B cell (primary cell): ENCODE measurements around the gene CALY. TPM values are rescaled to one million over a fixed set of nuclear protein-coding genes. Genes with fewer than 3 reads are reported as not detected.
A peak's percentile ranks its signal among the peaks of the same experiment; 100 is the strongest.

ENCODE experiments used
- ATAC-seq: fragments of 200-7000 bp; cut with Tn5 transposase; one replicate; pipeline ENCODE4 v1.10.0; 2021; ENCODE audit warnings: low read depth, mild to moderate bottlenecking, moderate number of reproducible peaks, moderate library complexity
- CTCF ChIA-PET: fragments of 350-600 bp; sonication (Branson Sonifier 250); formaldehyde crosslinking; loops from one replicate; lab custom pipeline; 2021; ENCODE audit warnings: antibody characterized with exemption, inconsistent platforms; lab: Charles Lee
- POLR2A ChIA-PET: fragments of 350-600 bp; sonication (Branson Sonifier 250); formaldehyde crosslinking; loops from one replicate; lab custom pipeline; 2021; ENCODE audit warnings: antibody characterized with exemption; lab: Charles Lee
- DNase-seq: peaks from one replicate; pipeline ENCODE4 v3.0.0; 2013
- H2AFZ ChIP-seq: 2 replicates; pipeline ENCODE4 v1.6.1; 2012; ENCODE audit warnings: mild to moderate bottlenecking, low read depth, low read length; ENCODE audit not compliant: insufficient read depth, poor library complexity, severe bottlenecking
- H3K27ac ChIP-seq, 2 donors: 1 replicate in 1 of 2; 2 replicates in 1 of 2; pipeline ENCODE4 v1.5.1; 2012 to 2013; ENCODE audit warnings: low read length in 2 of 2, mild to moderate bottlenecking in 2 of 2, moderate library complexity in 1 of 2
- H3K27me3 ChIP-seq, 4 experiments: fragments of 200-600 bp in 1 of 4; sonication (generic) in 1 of 4; replicated peaks in 1 of 4; 1 replicate in 2 of 4; 2 replicates in 2 of 4; pipeline versions ENCODE4 v1.6.1 to v1.7.0; 2013 to 2016; ENCODE audit warnings: low read length in 3 of 4, mild to moderate bottlenecking in 2 of 4, mixed read lengths in 1 of 4, moderate library complexity in 1 of 4; ENCODE audit not compliant: insufficient read depth in 4 of 4, control insufficient read depth in 3 of 4; ENCODE audit errors: control extremely low read depth in 1 of 4
- H3K36me3 ChIP-seq, 2 experiments: replicated peaks in 1 of 2; 1 replicate in 1 of 2; 2 replicates in 1 of 2; pipeline versions ENCODE4 v1.6.1 to v1.7.1; 2013; ENCODE audit warnings: low read length in 1 of 2; ENCODE audit not compliant: insufficient read depth in 2 of 2, control insufficient read depth in 1 of 2; ENCODE audit errors: control extremely low read depth in 1 of 2, extremely low read depth in 1 of 2
- H3K4me1 ChIP-seq, 2 donors: fragments of 200-600 bp in 1 of 2; sonication (generic) in 1 of 2; 1 replicate in 1 of 2; 2 replicates in 1 of 2; pipeline versions ENCODE4 v1.5.1 to v1.6.1; 2013 to 2017; ENCODE audit warnings: low read length in 2 of 2; ENCODE audit not compliant: control insufficient read depth in 2 of 2, insufficient read depth in 2 of 2
- H3K4me2 ChIP-seq: replicated peaks from 2 replicates; pipeline ENCODE3; 2012; ENCODE audit warnings: mild to moderate bottlenecking, low read depth, low read length; ENCODE audit not compliant: poor library complexity, severe bottlenecking
- H3K4me3 ChIP-seq, 5 experiments: fragments of 200-600 bp in 1 of 5; sonication (generic) in 1 of 5; 1 replicate in 3 of 5; 2 replicates in 2 of 5; pipeline versions ENCODE4 v1.5.1 to v1.7.0; 2011 to 2016; ENCODE audit warnings: low read length in 4 of 5, mild to moderate bottlenecking in 4 of 5, low read depth in 2 of 5, control low read depth in 1 of 5, moderate library complexity in 1 of 5; ENCODE audit not compliant: insufficient read depth in 1 of 5; ENCODE audit errors: control extremely low read depth in 1 of 5, extremely low read depth in 1 of 5
- H3K79me2 ChIP-seq: fragments of 200-600 bp; sonication (generic); one replicate; pipeline ENCODE4 v1.6.0; 2016; ENCODE audit warnings: low read length; ENCODE audit not compliant: control insufficient read depth, insufficient read depth
- H3K9ac ChIP-seq: fragments of 200-600 bp; sonication (generic); 2 replicates; pipeline ENCODE4 v1.6.1; 2017; ENCODE audit warnings: mild to moderate bottlenecking, low read length, moderate library complexity
- H3K9me3 ChIP-seq, 3 donors: one replicate each; pipeline versions ENCODE4 v1.6.1 to v1.7.1; 2013; ENCODE audit warnings: low read length in 2 of 3; ENCODE audit not compliant: control insufficient read depth in 2 of 3, insufficient read depth in 1 of 3; ENCODE audit errors: control extremely low read depth in 1 of 3
- H4K20me1 ChIP-seq: 2 replicates; pipeline ENCODE4 v1.6.0; 2012; ENCODE audit warnings: mild to moderate bottlenecking, low read length; ENCODE audit not compliant: insufficient read depth, control insufficient read depth, poor library complexity, severe bottlenecking
- H3K27ac Mint-ChIP-seq: one replicate; pipeline ENCODE4 v1.8.0; 2021; ENCODE audit warnings: mixed read lengths
- H3K27me3 Mint-ChIP-seq: one replicate; pipeline ENCODE4 v1.8.0; 2021; ENCODE audit warnings: mixed read lengths
- H3K4me1 Mint-ChIP-seq: one replicate; pipeline ENCODE4 v1.8.0; 2021; ENCODE audit warnings: mixed read lengths
- H3K4me3 Mint-ChIP-seq: one replicate; pipeline ENCODE4 v1.8.0; 2021; ENCODE audit warnings: mixed read lengths
- H3K9me3 Mint-ChIP-seq: one replicate; pipeline ENCODE4 v1.8.0; 2022; ENCODE audit warnings: mixed read lengths; ENCODE audit not compliant: insufficient read depth
- EZH2 ChIP-seq: IDR thresholded peaks from 2 replicates; pipeline ENCODE4 v1.6.1; 2012; ENCODE audit warnings: borderline replicate concordance, low read depth, mild to moderate bottlenecking, moderate library complexity, low read length; ENCODE audit not compliant: insufficient read depth, poor library complexity, severe bottlenecking
- WGBS: methylation state at CpG from one replicate; pipeline ENCODE4 v1.1.5; 2013; ENCODE audit warnings: missing lambda C conversion rate; ENCODE audit not compliant: insufficient coverage; 5-methylcytosine and 5-hydroxymethylcytosine counted together
- intact Hi-C: fragments of 100-400 bp; cut with micrococcal nuclease; formaldehyde crosslinking; loops from one replicate; pipeline ENCODE4 v1.10.0; 2022
- polyA plus RNA-seq: library from polyadenylated mRNA; depleted of rRNA; stranded (reverse); fragments of >200 nt; gene quantifications from 2 replicates; pipeline ENCODE4 v1.2.3, GENCODE V29; 2012
- total RNA-seq, 2 donors: library from RNA; stranded (reverse); fragments of 120-200 nt in 1 of 2; gene quantifications; 1 replicate in 1 of 2; 2 replicates in 1 of 2; pipeline versions ENCODE4 v1.2.3 to v1.2.4, GENCODE V29; 2013 to 2022
- TF ChIP-seq, protein P1 (sequence below): fragments of 200-600 bp; IDR thresholded peaks from one replicate; pipeline ENCODE4 v1.8.0; 2022; ENCODE audit warnings: antibody characterized with exemption, mild to moderate bottlenecking

The CALY gene
- total and polyA plus RNA-seq, 2 donors (not counting 1 experiment from before 2014, with no cell fraction given), result 0.21 TPM; not detected in 1

GRCh38 chr10:133309100-133309719, 27.5 kb downstream of the CALY start:
- peak overlapping the region; percentile 96 to 97 for H3K27ac ChIP-seq
- CTCF ChIA-PET, result interaction anchor here (1.8 kb wide), 1 partner anchor 21 kb away, joined by 4 read pairs; no protein-coding TSS in a partner anchor
- H3K79me2 ChIP-seq, result peaks cover 44% of the 10 kb centered on the region
- no peak for TF ChIP-seq EZH2
- TF ChIP-seq, protein P1, sequence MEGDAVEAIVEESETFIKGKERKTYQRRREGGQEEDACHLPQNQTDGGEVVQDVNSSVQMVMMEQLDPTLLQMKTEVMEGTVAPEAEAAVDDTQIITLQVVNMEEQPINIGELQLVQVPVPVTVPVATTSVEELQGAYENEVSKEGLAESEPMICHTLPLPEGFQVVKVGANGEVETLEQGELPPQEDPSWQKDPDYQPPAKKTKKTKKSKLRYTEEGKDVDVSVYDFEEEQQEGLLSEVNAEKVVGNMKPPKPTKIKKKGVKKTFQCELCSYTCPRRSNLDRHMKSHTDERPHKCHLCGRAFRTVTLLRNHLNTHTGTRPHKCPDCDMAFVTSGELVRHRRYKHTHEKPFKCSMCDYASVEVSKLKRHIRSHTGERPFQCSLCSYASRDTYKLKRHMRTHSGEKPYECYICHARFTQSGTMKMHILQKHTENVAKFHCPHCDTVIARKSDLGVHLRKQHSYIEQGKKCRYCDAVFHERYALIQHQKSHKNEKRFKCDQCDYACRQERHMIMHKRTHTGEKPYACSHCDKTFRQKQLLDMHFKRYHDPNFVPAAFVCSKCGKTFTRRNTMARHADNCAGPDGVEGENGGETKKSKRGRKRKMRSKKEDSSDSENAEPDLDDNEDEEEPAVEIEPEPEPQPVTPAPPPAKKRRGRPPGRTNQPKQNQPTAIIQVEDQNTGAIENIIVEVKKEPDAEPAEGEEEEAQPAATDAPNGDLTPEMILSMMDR, result no peak
- H3K4me3 ChIP-seq, result peak overlapping the region in 4 of 5 experiments; percentile 73 to 94 (median 92)
- peaks cover 32% of the 10 kb centered on the region for H4K20me1 ChIP-seq
- no peaks in the 10 kb centered on the region for H3K27me3 ChIP-seq
- 22% methylated on average over 39 of the region's 46 CpGs for WGBS
- ATAC-seq, result peak; percentile 90
- H3K4me3 Mint-ChIP-seq, result peak overlapping the region; percentile 78
- peaks cover 0 to 3% (median 0%) of the 10 kb centered on the region in 3 donors for H3K9me3 ChIP-seq
- peak overlapping the region; percentile 83 for H2AFZ ChIP-seq
- H3K4me1 Mint-ChIP-seq, result peaks cover 37% of the 10 kb centered on the region
- peak overlapping the region; percentile 88 for H3K27ac Mint-ChIP-seq
- intact Hi-C loops, result loop anchor here (1.0 to 5.0 kb wide), 7 partner anchors 34 to 772 kb away; partner anchors contain the start of genes ECHS1, FUOM, INPP5A and MTG1
- H3K9me3 Mint-ChIP-seq, result no peaks in the 10 kb centered on the region
- H3K4me2 ChIP-seq, result peak overlapping the region; percentile 86
- H3K27me3 Mint-ChIP-seq, result no peaks in the 10 kb centered on the region
- peaks cover 0 to 31% of the 10 kb centered on the region in 2 experiments for H3K36me3 ChIP-seq
- peaks cover 21 to 40% of the 10 kb centered on the region in 2 donors for H3K4me1 ChIP-seq
- peak overlapping the region; percentile 86 for H3K9ac ChIP-seq
- no peak for DNase-seq
- POLR2A ChIA-PET, result interaction anchor here (2.5 kb wide), 1 partner anchor 34 kb away, joined by 12 read pairs; the partner anchor contains the start of gene ADAM8
